GM19193 (cell line): Measurements from ENCODE around the gene HLCS.

Experiments used
- POLR2A ChIP-seq: IDR thresholded peaks from 4 replicates; pipeline ENCODE4 v1.6.1; 2011; ENCODE audit not compliant: insufficient read depth, insufficient read length; ENCODE audit errors: extremely low read depth

Gene HLCS

DNA sequence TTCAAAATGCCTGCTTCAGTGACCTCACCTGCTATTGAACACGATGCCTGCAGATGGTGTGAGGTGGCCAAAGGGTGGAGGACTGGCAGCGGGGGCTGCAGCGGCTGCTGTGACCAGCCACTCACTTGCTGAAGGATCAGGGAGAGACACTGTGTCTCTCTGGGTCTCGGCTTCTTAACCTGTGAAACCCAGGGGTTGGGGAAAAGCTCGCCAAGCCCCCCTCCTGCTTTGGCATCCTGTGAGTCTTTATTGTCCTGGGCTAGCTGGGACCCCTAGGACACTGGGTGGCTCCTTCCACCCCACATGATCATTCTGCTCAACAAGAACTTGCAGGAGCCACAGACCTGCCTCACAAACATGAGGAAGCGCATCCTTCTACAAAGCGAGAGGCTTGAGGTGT lies 154.7 kb downstream of the HLCS start:
- no peak for TF ChIP-seq POLR2A

GRCh38 chr21:36810443-36810842 lies 156.0 kb downstream of the HLCS start:
- TF ChIP-seq POLR2A = no peak

DNA sequence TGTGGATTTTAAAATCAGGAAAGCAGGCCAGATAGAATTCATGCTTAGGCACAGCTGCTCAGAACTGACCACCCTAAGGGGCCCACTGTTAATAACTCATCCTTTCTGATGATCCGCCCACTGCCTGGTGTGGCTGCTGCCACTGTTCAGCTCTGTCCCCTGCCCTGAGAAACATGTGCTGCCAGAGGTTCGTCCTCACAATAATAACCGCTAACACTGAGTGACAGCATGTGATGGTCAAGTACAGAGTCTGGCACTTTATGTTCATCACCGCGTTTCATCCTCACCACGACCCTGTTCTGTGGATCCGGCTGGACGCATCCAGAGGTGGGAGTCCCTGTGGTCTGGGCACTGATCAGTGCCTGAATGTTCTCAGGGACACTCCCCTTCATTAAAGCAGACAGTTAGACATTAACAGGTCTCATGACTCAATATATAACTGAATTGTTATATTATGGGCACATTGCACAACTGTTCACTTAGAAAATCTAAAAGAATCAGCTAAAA lies 159.0 kb downstream of the HLCS start:
- no peak for TF ChIP-seq POLR2A

DNA sequence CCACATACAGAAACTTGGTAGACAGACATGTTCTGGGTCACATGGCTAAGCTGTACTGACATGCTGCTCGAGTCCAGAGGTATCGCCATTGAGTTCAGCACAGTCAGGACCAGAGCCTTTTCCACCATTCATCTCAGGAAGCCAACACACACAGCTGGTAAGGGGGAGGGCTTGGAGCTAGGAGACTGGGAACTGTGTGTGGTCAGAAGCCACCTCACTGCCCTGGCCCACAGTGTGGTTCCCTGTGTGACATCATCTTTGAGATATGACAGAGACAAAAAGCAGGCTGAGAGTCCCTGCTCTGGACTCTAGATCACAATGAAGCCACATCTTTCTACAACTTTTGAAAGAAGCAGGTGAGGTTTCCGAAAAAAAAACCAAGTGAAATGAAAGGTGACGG lies 160.4 kb downstream of the HLCS start:
- TF ChIP-seq POLR2A = no peak

GRCh38 chr21:36804874-36805611 lies 161.4 kb downstream of the HLCS start:
- no peak for TF ChIP-seq POLR2A

- TF ChIP-seq POLR2A = no peak
Measured at GRCh38 chr21:36803816-36804439, 162.5 kb downstream of the HLCS start.

DNA sequence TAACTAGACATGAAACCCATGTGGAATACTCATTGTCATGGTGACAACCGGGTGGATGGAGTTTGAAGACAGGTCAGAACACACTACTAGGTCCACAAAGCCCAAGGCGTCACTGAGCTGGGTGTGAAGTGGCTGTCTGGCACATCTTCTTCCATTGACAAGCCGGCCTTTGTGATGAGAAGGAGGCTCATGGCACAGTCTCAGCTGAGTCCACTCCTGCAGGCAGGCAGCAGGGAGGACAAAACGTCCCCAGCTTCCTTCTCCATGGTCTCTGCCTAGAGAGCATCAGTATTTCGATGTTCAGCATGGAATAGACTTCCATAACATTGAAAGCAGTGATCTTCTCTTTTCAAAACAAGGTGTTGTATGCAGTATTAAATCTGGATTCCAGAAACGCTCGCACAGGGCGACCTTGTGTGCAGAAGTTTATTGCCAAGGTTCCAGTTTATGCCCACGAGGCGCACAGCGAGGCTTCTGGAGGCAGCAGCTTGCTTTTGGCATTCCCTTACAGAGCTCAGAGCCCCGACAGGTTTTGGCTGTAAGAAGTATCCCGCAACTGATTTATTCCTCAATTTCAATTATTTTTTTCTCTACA lies 163.3 kb downstream of the HLCS start:
- no peak for TF ChIP-seq POLR2A

GRCh38 chr21:36800734-36801133 lies 165.7 kb downstream of the HLCS start:
- TF ChIP-seq POLR2A = no peak

DNA sequence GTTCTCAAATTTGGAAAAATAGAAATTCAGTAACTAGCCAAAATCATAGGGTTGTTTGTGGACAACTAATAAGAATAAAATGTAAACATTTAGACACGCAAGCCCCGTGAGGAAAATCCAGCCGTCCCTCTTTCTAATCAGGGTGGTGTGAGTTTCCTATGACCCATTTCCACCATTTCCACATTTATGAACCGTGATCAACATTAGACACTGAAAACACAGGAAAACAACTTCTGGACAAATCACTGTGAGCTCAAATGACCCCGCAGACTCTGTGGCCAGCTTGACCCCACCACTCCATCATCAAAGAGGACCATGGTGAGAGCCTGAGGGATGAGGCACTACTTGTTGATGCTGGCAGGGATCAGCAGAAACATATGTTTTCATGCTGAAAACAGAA lies 166.6 kb downstream of the HLCS start:
- TF ChIP-seq POLR2A = no peak

DNA sequence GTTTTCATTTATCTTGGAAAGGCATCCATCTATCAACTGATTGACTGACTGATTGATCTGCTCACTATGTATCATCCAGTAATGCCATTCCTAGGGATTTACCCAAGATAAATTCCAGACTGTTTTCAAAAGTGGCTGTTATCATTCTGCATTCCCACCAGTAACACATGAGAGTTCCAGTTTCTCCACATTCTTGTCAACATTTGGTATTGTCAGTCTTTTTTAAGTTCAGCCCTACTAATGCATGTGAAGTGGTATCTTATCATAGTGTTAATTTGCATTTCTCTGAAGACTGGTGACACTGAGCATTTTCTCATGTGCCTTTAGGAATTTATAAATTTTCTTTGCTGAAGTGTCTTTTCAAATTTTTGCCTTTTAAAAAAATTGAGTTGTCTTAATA lies 168.0 kb downstream of the HLCS start:
- no peak for TF ChIP-seq POLR2A

DNA sequence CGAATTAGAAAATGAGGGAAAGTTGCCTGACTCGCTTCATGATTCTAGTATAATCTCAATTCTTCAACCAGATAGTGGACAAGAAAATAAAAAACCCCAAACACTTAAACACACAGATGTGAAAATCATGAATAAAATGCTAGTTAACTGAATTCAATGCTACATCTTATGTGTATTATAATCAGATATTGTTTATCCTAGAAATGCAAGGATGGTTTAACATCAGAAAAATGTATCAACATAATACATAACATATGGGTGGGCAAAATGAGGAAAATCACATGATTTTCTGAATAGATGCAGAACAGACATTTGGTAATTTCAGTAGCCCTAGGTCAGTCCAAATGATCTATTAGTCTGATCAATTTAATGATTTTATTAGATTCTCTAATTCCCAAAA lies 170.4 kb downstream of the HLCS start:
- TF ChIP-seq POLR2A = no peak

DNA sequence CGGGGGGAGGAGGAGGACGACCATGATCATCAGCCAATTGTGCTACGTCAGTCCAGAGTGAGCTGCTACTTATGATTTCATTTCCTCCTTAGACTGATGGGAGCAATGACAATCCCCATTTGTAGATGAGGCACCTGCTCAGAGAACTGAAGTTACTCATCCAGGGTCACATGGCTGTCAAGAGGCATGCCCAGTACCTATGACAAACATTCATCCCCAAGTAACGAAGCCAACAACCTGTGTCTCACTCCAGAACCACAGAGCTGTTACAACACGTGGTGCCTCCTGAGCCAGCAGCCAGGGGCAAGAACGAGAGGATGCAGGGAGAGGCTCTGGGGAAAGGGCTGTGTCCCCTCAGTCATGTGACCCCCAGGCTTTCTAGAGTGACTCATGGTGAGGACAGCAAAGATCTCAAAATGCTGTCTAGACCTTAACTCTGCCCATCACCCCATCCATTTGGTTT lies 173.9 kb downstream of the HLCS start:
- no peak for TF ChIP-seq POLR2A

DNA sequence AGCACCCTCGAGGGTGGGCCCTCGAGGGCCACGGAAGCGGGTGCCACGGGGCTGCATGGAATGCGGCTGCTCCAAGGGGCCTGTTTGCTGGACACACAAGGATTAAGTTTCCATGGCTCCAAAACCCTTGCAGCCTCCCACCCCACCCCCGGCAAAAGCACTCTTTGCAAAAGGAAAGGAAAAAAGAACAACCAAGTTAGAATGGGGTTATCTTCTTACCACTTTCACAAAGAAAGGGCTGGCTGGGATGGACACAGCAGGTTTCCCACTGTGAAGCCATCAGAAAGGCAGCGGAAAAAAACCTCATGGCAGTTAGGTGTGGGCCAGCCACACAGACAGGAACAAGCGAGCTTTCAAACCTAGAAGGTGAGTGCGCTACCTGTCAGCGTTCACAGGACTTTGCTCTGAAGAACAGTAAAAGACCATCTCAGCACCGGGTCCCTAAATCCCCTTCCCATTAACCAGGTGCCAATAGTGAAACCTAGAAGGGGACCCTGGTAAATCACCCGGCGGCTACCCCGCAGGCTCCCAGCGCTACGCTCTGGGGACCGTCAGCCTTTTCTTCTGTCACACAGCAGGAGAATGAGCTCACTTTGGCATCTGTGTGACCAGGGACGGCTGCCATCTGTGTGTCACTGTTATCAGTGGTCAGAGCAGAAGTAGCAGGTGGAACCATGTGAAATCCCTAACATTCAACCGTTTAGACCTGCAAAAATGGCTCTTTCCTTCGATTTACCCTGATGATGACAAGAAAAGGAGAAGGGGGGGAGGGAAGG lies 174.6 kb downstream of the HLCS start:
- TF ChIP-seq POLR2A = no peak

- TF ChIP-seq POLR2A = no peak
Measured at GRCh38 chr21:36791180-36791579, 175.3 kb downstream of the HLCS start.

- TF ChIP-seq POLR2A = no peak
Measured at GRCh38 chr21:36790616-36791015, 175.9 kb downstream of the HLCS start.
